ENCODE results near the gene ENTPD3. TPM values are rescaled to one million over a fixed set of nuclear protein-coding genes. Genes with fewer than 3 reads are reported as not detected.

The ENTPD3 gene
- total and polyA plus RNA-seq, 8 donors: 0.93 to 3.8 (median 2.5) TPM; not detected in 4

- Histone ChIP-seq H3K9me3 (no peaks in the 10 kb centered on the region), H3K4me3 (no peak overlapping the region), H3K4me1 (no peaks in the 10 kb centered on the region), H3K36me3 (peaks cover 0 to 28% (median 6%) of the 10 kb centered on the region in 4 donors), H3K27me3 (no peaks in the 10 kb centered on the region), H3K27ac (no peak overlapping the region)
- no peak for DNase-seq
- intact Hi-C loops (cut with DNase I; ENCODE audit: low total_unique reads): no loop called here
- 75 to 92% (median 90%) methylated on average over 7 to 8 of the region's 8 CpGs for WGBS, 5 donors
- TF ChIP-seq EP300 (IDR thresholded peaks at IDR 0.05): no peak
- TF ChIP-seq POLR2AphosphoS5 (IDR thresholded peaks at IDR 0.05): no peak
- TF ChIP-seq CTCF (IDR thresholded peaks at IDR 0.05): no peak
Observed at GRCh38 chr3:40427045-40427669, 40.2 kb downstream of the ENTPD3 start.

GRCh38 chr3:40432793-40433192, 45.8 kb downstream of the ENTPD3 start:
- intact Hi-C loops (cut with DNase I; ENCODE audit: low total_unique reads): no loop called here
- no peaks in the 10 kb centered on the region for H3K27me3 ChIP-seq
- H3K9me3 ChIP-seq: no peaks in the 10 kb centered on the region
- no peaks in the 10 kb centered on the region for H3K4me1 ChIP-seq
- H3K27ac ChIP-seq: no peak overlapping the region
- no peak for DNase-seq
- TF ChIP-seq EP300 (IDR thresholded peaks at IDR 0.05) (no peak), POLR2AphosphoS5 (IDR thresholded peaks at IDR 0.05) (no peak), POLR2A (IDR thresholded peaks at IDR 0.05) (no peak), CTCF (IDR thresholded peaks at IDR 0.05) (no peak)
- no peak overlapping the region for H3K4me3 ChIP-seq
- WGBS, 5 donors: 79 to 90% (median 85%) methylated on average over 2 of the region's 2 CpGs
- peaks cover 0 to 14% (median 0%) of the 10 kb centered on the region in 4 donors for H3K36me3 ChIP-seq

- 72 to 76% (median 73%) methylated on average over 5 of the region's 5 CpGs for whole genome bisulfite sequencing, 5 donors
- H3K4me1 ChIP-seq: no peaks in the 10 kb centered on the region
- TF ChIP-seq CTCF (IDR thresholded peaks at IDR 0.05) (no peak), POLR2A (IDR thresholded peaks at IDR 0.05) (no peak), POLR2AphosphoS5 (IDR thresholded peaks at IDR 0.05) (no peak)
- no peak overlapping the region for H3K27ac ChIP-seq
- peaks cover 0 to 14% (median 0%) of the 10 kb centered on the region in 4 donors for H3K36me3 ChIP-seq
- H3K4me3 ChIP-seq: no peak overlapping the region
- no peak for DNase-seq
- H3K9me3 ChIP-seq: no peaks in the 10 kb centered on the region
- intact Hi-C loops (cut with DNase I; ENCODE audit: low total_unique reads): no loop called here
- H3K27me3 ChIP-seq: no peaks in the 10 kb centered on the region
Observed at GRCh38 chr3:40437889-40438288, 50.9 kb downstream of the ENTPD3 start.

- TF ChIP-seq POLR2AphosphoS5 (IDR thresholded peaks at IDR 0.05) (no peak), EP300 (IDR thresholded peaks at IDR 0.05) (no peak), CTCF (IDR thresholded peaks at IDR 0.05) (no peak), POLR2A (IDR thresholded peaks at IDR 0.05) (no peak)
- Histone ChIP-seq H3K4me3 (no peak overlapping the region), H3K4me1 (no peaks in the 10 kb centered on the region), H3K9me3 (no peaks in the 10 kb centered on the region), H3K27me3 (no peaks in the 10 kb centered on the region), H3K36me3 (peaks cover 0 to 28% (median 17%) of the 10 kb centered on the region in 4 donors), H3K27ac (no peak overlapping the region)
- intact Hi-C loops (cut with DNase I; ENCODE audit: low total_unique reads): no loop called here
- WGBS, 5 donors: 90 to 94% (median 92%) methylated on average over 4 to 9 of the region's 9 CpGs
- DNase-seq: no peak
Observed at GRCh38 chr3:40445062-40445461, 58.1 kb downstream of the ENTPD3 start.
